RWPE1 (cell line): ENCODE results near the gene PDLIM4.

Source experiments
- CTCF ChIA-PET: fragments of 350-600 bp; sonication (Branson Sonifier 250); formaldehyde crosslinking; extraction: SDS; loops from one replicate; lab custom pipeline; 2021; lab: Yijun Ruan, JAX
- POLR2A ChIA-PET: fragments of 400-600 bp; formaldehyde crosslinking; extraction: SDS; loops from one replicate; lab custom pipeline; 2020; ENCODE audit warnings: antibody characterized with exemption; ENCODE audit not compliant: low non-redundant PET; lab: Yijun Ruan, JAX
- DNase-seq: peaks from one replicate; pipeline ENCODE4 v3.0.0; 2012; ENCODE audit warnings: low spot score
- H3K27ac ChIP-seq: fragments of 450-650 bp; 2 replicates; pipeline ENCODE4 v1.5.1; 2017
- TF ChIP-seq, protein P1 (sequence below): fragments of 450-650 bp; conservative IDR thresholded peaks from 2 replicates; pipeline ENCODE4 v1.5.1; 2017; ENCODE audit warnings: low read depth, mild to moderate bottlenecking

PDLIM4 gene

DNA sequence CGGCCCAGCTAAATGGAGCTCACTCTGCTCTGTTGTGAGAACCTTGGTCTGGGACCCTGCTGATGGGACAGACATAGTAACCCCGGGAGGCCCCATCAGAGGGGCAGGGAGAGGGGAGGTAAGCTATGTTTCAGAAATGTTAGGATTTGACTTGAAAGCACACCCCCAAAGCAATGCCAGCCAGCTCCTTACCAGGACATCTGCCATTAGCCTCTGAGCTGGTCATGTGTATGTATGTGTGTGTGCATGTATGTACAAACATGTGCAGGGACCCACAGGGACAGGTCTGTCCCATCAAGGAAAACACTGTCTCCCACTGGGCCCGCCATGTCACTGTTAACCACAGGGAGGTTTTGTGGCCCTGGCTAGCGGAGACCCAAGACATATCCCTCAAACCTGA is 51.2 kb downstream of the PDLIM4 start:
- TF ChIP-seq, protein P1, sequence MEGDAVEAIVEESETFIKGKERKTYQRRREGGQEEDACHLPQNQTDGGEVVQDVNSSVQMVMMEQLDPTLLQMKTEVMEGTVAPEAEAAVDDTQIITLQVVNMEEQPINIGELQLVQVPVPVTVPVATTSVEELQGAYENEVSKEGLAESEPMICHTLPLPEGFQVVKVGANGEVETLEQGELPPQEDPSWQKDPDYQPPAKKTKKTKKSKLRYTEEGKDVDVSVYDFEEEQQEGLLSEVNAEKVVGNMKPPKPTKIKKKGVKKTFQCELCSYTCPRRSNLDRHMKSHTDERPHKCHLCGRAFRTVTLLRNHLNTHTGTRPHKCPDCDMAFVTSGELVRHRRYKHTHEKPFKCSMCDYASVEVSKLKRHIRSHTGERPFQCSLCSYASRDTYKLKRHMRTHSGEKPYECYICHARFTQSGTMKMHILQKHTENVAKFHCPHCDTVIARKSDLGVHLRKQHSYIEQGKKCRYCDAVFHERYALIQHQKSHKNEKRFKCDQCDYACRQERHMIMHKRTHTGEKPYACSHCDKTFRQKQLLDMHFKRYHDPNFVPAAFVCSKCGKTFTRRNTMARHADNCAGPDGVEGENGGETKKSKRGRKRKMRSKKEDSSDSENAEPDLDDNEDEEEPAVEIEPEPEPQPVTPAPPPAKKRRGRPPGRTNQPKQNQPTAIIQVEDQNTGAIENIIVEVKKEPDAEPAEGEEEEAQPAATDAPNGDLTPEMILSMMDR = no peak
- no peak for DNase-seq
- ChIA-PET POLR2A (no interaction called here), CTCF (interaction anchor here (1.2 kb wide), 1 partner anchor 71 kb away, joined by 3 read pairs; no protein-coding TSS in a partner anchor)
- peak overlapping the region; percentile 2; the same call in 1 of the 2 replicates for H3K27ac ChIP-seq

DNA sequence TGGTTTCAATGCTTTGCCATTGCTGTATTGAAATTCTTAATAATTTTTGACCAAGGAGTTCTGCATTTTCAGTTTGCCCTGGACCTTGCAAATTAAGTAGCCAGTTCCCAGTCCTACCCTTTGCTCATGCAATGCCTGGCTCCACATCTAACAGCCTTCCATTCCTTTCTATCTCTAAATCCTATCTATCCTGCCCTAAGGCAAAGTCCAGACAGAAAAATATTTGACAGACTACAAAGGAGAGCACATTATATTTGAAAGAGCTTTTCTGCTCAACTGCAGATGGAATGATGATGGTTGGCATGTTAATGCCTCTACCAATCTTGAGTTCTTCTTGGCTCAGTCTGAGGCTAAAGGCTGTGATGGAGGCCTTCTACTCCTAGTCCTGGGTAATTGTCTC is 52.2 kb downstream of the PDLIM4 start:
- TF ChIP-seq, protein P1 = no peak
- DNase-seq = no peak
- POLR2A ChIA-PET = interaction anchor here (0.6 kb wide), 1 partner anchor 184 kb away, joined by 3 read pairs; no protein-coding TSS in a partner anchor
- H3K27ac ChIP-seq = no peak overlapping the region; the same call in 1 of the 2 replicates
- CTCF ChIA-PET = interaction anchor here (1.2 kb wide), 1 partner anchor 120 kb away, joined by 3 read pairs; no protein-coding TSS in a partner anchor

DNA sequence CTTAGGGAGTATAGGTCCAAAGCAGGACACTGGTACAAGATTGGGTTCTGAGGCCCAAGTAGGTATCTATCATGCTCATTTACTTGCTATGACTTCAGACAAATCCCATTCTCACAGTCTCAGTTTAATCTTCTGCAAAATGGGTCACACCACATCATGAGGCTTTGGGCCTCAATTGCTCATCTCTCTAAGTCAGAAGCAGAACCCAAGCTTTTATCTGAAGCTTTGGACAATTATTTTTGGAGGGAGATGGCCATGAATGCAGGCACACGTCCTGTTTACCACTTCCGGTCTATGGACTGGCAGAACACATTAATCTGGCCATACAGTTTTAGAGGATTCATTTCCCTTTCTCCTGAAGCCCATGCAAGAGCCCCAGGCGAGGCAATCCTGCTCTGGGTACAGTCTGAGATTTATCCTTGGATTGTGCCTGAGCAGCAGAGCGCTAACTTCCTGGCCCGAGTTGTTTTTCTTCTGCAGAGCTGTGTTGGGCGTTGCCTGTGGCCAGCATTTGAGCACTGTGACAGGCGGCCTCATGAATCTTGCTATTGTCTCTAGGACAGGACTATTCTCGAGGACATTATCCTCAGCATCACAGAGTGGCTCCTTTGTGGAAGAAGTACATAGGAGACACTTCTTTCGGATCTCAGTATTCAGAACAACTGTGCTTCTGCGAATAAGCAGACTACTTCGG is 52.8 kb downstream of the PDLIM4 start:
- CTCF ChIA-PET = interaction anchor here (0.6 to 1.2 kb wide), 2 partner anchors 107 to 120 kb away, joined by 3 read pairs; no protein-coding TSS in a partner anchor
- POLR2A ChIA-PET = interaction anchor here (0.6 kb wide), 1 partner anchor 185 kb away, joined by 3 read pairs; no protein-coding TSS in a partner anchor
- peak overlapping the region; percentile 3; the same call in 1 of the 2 replicates for H3K27ac ChIP-seq
- DNase-seq = no peak
- TF ChIP-seq, protein P1 = no peak

DNA sequence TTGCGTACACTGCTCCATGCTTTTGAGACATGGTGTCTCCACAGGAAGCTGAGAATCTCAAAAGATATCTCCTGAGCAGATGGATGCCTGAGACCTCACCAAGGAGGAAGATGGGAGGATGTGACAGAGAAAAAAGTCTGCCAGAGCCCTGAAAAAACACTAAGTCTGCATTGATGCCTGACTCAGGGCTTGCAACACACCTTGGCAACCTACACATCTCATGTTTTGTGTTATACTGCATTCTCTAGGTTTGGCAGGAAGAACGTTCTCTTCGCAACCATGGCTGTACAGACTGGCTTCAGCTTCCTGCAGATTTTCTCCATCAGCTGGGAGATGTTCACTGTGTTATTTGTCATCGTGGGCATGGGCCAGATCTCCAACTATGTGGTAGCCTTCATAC is 55.9 kb downstream of the PDLIM4 start:
- TF ChIP-seq, protein P1 = no peak
- DNase-seq = no peak
- CTCF ChIA-PET = interaction anchor here (0.8 kb wide), 1 partner anchor 75 kb away, joined by 3 read pairs; no protein-coding TSS in a partner anchor
- H3K27ac ChIP-seq = peak overlapping the region; percentile 64
- POLR2A ChIA-PET = no interaction called here

DNA sequence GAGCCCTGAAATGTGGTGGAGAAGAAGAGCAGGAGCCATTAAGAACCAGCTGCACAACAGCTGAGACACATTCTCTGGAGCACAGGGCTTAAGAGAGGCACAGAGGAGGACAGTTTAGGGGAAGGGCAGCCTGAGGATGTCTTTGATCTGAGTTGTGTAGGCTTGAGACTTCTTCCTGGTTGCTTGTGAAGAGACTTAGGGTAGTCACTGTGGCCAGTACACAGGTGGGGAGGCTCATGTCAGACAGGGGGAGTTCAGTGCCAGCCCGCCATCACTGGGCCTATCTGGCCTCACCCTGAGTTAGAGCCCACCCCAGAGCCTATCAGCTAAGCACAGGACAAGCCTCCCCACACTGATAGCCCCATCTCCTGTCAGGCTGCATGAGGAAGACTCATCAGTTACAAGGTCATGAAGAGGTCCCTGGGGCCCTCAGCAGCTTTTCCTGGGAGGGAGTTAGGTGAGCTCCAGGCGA is 56.5 kb downstream of the PDLIM4 start:
- TF ChIP-seq, protein P1 = no peak
- DNase-seq = no peak
- POLR2A ChIA-PET = no interaction called here
- CTCF ChIA-PET = interaction anchor here (0.8 kb wide), 1 partner anchor 76 kb away, joined by 3 read pairs; no protein-coding TSS in a partner anchor
- H3K27ac ChIP-seq = peak overlapping the region; percentile 64

DNA sequence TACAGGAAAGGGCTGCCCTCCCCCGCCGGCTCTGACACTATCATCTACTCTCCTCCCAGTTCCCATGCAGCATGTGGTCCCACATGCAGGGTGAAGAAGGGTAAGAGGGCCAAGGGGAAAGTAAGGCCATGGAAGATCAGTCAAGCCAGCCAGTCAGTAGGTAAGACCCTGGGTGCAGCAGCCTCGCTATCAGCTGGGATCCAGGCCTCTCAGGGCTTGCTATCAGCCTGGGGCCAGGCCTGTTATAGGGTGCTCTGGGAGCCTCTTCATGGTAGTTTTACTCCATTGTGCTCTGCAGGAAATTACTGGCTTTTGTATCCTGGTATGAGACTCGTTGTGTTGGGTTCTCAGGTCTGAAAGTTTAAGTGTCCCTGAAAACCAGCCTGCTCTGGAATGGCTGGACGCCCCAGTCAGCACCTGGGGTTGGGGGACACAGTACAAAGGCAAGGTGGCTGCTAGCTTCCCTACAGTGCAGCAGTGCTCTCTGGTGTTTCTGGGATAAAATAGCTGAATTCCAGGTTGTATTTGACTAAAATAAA is 58.1 kb downstream of the PDLIM4 start:
- TF ChIP-seq, protein P1 = no peak
- H3K27ac ChIP-seq = peak overlapping the region; percentile 11; the same call in 1 of the 2 replicates
- POLR2A ChIA-PET = no interaction called here
- CTCF ChIA-PET = interaction anchor here (0.6 to 1.0 kb wide), 4 partner anchors 54 to 219 kb away, joined by 4 to 6 read pairs (median 4); no protein-coding TSS in a partner anchor
- DNase-seq = no peak
